ENCODE data around the gene CDHR5.
A peak's percentile ranks its signal among the peaks of the same experiment; 100 is the strongest.

The CDHR5 gene

DNA sequence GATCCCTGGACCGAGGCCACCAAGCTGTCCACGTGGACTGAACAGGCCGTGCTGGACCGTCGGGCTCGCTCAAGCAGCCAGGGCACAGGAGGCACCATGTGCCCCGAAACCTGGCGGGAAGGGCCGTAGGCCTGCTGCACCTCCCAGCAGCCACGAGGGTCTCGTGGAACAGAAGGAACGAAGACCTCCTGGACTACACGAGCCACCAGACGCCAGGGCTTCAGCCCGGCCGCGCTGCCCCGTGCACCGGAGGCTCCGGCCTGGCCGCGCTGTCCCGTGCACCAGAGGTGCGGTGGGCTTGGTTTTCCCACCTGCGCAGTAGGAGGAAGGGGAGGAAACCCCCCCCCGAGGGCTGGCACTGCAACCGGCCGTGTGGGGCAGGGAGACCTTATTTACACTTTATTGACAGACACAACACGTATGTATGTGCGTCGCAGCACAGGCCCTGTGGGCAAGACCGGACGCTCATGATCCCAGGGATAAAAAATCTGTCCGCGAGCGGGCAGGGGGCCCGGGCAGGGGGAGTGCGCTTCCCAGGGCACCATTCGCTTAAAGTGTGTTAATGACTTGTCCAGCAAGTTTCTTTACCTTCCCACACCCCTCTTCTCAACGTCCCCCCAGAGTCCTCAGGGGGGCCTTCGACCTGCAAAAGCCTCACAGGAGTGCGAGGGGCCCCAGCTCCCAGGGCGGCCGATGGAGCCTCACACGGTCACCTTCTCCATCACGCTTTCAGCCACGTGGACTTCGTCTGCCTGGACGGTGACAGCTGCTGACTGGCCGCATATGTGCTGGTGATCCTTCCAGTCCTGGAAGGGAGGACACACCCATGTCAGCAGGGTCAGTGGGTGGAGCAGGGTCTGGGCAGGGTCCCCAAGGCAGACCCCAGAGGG lies 19.3 kb upstream of the CDHR5 start:
- DNase-seq = no peak

DNA sequence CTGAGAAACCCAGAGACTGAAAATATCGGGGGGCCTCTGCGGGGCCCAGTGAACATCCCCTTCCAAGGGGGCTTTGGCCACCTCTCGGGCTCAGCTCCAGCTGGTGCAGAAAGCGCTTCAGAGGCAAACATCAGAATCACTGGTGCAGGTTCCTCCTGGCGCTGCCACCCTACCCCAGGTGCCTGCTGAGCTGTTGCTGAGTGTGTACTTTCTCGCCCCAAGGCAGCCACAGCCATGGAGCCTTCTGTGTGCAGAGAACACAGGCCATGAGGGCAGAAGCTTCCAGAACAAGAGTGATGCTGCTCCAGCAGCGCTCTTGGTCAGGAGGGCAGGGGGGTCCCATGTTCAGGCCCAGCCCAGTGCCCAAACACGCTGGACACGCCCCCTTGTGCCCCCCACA lies 18.6 kb upstream of the CDHR5 start:
- DNase-seq = no peak

DNA sequence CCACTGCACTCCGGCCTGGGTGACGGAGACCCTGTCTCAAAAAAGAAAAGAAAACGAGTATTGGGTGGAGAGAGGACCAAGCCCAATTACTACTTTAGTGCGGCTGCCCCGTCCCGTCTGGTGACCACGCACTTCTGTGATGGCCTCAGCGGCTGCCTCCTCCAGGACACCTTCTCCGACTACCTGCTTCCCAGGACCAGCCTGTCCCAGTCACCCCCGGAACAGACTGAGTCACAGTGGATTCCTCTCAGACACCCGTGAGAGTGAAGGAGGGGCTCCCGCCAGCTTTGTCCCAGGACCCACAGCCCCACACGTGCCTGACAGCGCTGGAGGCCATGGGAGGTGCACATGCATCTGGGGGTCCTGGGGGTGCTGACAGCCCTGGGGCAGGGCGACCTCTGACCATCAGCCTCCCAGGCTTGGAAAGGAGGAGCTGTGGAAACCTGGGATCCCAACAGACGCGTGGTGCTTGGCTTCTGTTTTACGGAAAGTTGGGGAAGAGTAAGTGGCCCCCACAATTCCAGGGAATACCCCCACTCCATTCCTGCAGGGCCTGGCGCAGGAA lies 17.1 kb upstream of the CDHR5 start:
- DNase-seq = no peak

DNA sequence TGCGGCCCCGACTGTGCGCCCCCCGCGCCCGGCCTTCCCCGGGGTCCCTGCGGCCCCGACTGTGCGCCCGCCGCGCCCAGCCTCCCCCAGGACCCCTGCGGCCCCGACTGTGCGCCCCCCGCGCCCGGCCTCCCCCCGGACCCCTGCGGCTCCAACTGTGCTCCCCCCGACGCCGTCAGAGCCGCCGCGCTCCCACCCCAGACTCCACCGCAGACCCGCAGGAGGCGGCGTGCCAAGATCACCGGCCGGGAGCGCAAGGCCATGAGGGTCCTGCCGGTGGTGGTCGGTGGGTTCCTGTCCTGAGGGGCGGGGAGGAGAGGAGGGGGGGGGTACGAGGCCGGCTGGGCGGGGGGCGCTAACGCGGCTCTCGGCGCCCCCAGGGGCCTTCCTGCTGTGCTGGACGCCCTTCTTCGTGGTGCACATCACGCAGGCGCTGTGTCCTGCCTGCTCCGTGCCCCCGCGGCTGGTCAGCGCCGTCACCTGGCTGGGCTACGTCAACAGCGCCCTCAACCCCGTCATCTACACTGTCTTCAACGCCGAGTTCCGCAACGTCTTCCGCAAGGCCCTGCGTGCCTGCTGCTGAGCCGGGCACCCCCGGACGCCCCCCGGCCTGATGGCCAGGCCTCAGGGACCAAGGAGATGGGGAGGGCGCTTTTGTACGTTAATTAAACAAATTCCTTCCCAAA lies 15.4 kb upstream of the CDHR5 start:
- DNase-seq = peak in 1 of 2 donors; percentile 3

DNA sequence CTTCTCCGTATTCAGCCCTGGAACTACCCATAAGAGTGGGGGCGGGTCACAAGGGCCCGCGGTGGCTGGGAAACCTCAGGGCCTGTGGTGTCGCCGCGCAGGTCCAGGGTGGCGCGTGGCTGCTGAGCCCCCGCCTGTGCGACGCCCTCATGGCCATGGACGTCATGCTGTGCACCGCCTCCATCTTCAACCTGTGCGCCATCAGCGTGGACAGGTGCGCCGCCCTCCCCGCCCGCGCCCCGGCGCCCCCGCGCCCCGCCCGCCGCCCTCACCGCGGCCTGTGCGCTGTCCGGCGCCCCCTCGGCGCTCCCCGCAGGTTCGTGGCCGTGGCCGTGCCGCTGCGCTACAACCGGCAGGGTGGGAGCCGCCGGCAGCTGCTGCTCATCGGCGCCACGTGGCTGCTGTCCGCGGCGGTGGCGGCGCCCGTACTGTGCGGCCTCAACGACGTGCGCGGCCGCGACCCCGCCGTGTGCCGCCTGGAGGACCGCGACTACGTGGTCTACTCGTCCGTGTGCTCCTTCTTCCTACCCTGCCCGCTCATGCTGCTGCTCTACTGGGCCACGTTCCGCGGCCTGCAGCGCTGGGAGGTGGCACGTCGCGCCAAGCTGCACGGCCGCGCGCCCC lies 14.7 kb upstream of the CDHR5 start:
- no peak for DNase-seq

DNA sequence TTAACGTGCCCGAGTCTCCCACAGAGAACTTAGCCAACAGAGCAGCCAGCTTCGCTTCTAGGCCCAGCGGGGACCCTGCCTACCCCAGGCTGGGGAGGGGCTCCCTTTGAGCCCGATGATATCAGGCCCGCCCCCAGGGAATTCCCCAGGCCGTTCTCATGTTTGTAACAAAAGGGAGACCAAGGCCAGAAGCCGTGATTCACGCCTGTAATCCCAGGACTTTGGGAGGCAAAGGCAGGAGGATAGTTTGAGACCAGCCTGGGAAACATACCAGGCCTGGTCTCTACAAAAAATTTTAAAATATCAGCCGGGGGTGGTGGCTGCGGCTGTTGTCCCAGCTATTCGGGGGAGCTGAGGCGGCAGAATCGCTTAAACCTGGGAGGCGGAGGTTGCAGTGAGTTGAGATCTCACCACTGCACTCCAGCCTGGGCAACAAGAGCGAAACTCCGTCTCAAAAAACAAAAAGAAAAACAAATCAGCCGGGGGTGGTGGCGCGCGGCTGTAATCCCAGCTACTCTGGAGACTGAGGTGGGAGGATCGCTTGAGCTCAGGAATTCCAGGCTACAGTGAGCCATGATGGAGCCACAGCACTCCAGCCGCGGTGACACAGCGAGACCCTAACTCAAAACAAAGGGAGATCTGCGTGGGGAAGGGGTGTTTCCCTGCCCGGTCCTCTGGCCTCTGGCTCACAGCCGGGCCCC lies 14.0 kb upstream of the CDHR5 start:
- DNase-seq = no peak

DNA sequence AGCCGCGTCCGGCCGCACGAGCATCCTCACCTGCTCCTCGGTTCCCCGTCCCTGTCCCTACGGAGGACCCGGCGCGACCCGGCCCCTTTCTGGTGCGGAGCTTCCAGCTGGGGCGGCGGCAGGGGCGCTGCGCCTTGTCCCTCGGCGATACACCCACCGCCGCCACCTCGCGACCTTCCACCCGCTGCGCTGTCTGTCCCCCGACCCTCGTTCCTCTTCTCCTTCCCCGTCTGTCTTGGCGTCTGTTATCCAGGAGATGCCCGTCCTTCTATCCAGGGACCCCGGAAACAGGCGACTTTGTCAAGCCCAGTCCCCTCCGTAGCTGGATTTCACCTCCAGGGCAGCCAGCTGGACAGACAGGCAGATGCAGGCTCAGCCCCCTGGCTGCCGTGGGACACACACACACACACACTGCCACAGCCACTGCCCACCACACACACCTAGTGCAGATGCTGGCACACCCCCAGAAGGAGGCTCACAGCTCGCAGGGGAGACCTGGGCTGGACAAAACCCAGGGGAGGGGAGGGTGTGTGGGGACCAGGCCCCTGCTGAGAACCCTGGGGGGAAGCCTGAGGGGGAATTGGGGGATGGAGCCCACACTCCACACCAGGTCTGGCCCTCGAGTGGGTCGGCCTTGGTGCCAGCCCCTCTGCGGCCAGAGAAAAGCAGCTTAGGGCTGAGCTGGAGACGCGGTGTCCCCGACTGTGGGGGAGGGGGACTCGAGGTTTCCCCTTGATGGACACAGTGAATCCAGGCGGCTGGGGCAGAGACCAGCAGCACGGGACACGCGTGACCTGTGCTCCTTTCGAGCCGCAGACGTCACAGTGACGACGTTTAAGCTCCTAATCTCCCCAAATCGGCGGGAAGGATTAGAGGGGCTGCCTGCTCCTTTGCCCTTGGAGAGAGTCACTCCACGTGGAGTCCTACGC lies 13.1 kb upstream of the CDHR5 start:
- no peak for DNase-seq

DNA sequence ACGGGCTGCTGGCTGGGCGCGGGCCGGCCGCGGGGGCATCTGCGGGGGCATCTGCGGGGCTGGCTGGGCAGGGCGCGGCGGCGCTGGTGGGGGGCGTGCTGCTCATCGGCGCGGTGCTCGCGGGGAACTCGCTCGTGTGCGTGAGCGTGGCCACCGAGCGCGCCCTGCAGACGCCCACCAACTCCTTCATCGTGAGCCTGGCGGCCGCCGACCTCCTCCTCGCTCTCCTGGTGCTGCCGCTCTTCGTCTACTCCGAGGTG lies 12.5 kb upstream of the CDHR5 start:
- DNase-seq = no peak

DNA sequence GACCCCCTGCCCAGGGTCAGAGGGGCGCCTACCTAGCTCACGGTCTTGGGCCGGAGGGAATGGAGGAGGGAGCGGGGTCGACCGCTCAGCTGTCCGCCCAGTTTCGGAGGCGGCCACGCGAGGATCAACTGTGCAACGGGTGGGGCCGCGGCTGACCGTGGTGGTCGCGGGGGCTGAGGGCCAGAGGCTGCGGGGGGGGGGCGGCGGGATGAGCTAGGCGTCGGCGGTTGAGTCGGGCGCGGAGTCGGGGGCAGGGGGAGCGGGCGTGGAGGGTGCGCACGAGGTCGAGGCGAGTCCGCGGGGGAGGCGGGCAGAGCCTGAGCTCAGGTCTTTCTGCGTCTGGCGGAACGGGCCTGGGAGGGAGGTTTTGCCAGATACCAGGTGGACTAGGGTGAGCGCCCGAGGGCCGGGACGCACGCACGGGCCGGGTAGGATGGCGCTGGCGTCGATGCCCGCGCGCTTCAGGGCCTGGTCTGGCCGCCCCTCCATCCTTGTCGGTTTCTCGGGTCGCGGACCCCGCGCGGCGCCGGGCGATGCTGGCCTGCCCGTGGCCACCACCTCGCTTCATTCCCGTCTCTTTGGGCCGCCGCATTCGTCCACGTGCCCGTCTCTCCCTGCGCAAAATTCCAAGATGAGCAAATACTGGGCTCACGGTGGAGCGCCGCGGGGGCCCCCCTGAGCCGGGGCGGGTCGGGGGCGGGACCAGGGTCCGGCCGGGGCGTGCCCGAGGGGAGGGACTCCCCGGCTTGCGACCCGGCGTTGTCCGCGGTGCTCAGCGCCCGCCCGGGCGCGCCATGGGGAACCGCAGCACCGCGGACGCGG lies 12.0 kb upstream of the CDHR5 start, which contains the start of gene DRD4:
TSS of gene DRD4 (plus strand) at position 759 of the 822 bp plus-strand sequence. CDS start at position 795, 36 bp downstream.
- peak; percentile 65 to 66 for DNase-seq

DNA sequence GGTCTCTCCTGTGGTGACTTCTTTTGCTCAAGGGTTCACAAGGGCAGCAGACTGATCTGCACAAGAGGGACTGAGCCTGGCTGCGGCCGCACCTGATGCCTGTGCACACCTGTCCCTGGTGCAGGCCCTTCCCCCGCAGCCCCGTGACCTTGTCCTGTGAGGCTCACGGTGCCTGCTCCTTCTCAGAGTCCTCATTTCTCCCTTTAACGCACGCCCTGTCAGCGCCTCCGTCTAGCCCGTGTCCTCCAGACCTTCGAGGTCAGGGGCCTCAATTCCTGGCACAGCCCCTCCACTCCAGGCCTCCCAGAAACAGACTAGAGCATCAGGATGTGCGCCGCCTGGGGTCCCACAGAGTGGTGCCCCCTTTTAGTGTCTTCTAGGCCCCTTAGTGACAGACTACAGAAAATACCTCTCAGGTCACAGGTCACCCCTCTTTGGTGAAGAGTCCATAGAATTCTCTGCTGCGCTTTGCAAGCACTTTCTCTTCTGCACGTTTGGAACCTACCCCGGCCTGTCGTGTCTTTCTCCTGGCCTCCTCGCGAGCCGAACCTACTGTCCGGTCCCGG lies 11.3 kb upstream of the CDHR5 start:
- DNase-seq = no peak

DNA sequence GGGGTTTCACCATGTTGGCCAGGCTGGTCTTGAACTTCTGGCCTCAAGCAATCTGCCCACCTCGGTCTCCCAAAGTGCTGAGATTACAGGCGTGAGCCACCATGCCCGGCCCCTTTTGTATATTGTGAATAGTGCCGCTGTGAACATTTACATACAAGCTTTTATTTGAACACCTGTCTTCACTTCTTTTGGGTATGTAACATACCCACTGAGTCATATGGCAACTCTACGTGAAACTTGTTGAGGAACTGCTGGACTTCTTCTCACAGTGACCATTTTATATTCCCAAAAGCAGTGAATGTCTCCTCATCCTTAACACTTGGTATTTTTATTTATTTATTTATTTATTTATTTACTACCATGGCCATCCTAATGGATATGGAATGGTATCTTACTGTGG lies 6.1 kb upstream of the CDHR5 start:
- no peak for DNase-seq

DNA sequence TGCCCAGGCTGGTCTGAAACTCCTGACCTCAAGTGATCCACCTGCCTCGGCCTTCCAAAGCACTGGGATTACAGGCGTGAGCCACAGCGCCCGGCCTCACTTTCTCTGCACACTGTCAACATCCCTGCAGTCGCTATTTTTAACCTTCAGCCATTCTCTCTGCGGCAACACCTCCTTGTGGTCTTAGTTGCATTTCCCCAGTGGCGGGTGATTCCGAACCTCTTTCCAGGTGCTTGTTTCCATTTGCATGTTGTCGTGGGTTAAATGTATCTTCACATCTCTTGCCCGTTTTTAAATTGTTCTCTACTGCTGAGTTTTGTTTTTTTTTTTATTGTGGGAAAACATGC lies 4.5 kb upstream of the CDHR5 start:
- no peak for DNase-seq

DNA sequence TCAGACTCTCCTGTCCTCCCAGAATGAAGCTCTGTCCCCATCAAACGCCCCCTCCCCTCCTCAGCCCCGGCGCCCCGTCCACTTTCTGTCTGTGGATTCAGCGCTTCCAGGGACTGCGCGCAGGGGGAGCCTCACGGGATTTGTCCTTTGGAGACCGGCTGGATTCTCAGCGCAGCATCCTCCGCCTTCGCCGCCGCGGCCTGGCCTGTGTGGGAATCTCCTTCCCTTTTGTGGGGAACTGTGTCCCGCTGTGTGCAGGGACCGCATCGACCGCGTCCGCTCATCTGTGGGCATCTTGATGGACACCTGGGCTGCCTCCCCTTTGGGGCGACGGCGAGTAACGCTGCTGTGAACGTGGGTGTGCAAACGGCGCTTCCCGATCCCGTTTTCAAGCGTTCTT lies 3.3 kb upstream of the CDHR5 start:
- DNase-seq = no peak

DNA sequence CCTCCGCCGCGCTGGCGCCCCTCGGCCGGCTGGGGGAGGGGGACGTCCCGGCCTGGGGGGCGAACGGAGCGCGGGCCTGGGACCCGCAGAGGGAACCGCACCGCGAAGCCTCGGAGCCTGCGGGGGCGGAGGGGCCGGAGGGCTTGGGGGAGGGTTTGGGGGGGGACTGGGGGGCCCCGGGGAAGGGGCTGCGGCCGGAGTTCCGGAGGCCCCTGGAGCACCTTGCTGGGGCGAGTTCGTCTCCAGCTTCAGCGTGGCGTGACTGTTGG lies 2.5 kb upstream of the CDHR5 start:
- DNase-seq = no peak

DNA sequence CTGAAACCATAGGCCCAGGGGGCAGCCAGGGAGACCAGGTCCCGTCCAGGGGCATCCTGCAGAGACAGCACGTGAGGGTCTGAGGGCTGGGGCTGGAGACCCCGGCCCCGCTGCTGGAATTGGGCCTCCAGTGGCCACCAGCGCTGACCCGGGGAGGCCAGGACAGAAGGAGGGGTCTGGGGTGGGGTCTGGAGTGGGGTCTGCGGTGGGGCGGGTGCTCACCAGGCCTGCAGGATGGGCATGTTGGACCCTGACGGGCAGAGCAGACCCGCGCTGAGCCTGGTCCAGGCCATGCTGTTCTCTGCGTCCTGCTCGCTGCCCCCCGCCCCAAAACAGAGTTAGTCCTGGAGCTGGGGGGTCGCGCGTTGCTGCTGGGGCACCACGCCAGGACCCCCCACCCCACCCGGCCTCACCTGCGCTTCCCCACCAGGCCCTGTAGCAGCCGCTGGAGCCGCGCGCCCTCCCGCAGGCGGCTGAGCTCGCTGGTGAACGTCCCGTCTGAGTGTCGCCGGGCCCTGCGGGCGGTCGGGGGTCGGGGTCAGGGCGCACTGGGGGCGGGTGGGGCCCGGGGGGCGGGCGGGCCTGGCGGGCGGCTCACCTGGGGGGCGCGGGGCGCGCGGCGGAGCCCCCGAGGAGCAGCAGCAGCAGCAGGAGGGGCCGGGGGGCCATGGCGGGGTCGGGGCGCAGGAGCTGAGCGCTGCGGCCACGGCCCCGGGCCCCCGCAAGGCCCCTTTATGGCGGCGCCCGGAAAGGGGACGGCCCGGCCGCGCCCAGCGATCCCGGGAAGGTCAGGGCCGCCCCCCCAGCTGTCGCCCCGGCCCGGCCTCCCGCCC lies 1.9 kb upstream of the CDHR5 start, which contains the start of gene SCT:
TSS of gene SCT (minus strand) at position 707 of the 833 bp plus-strand sequence. CDS start at position 669, 38 bp downstream.
- DNase-seq = no peak

DNA sequence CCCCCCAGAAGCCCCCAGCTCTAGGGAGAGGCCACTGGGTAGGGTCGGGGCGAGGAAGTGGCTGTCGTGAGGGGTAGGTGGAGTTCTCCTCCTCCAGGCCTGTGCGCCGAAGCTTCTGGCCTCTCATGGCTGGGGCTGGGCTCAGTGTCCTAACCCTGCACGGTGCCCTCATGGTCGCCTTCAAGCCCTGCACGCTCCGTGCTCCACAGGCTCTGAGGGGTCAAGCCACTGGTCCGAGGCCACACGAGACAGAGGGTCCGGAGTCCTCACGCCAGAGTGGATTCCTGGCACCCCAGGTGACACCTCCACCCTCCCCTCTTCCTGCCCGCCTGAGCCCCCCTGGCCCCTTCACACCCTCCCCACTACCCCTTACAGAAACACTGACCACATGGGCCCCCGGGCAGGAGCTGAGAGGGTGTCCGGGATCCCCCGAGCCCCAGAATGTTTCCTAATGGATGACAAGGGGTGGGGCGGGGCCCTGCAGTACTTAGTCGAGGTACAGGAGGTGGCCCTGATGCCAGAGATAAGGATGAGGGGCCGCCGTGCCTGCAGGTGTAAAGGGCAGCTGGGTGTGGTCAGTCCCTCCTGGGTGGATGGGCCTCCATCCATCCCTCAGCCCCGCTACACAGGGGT lies 997 bp upstream of the CDHR5 start:
- no peak for DNase-seq

DNA sequence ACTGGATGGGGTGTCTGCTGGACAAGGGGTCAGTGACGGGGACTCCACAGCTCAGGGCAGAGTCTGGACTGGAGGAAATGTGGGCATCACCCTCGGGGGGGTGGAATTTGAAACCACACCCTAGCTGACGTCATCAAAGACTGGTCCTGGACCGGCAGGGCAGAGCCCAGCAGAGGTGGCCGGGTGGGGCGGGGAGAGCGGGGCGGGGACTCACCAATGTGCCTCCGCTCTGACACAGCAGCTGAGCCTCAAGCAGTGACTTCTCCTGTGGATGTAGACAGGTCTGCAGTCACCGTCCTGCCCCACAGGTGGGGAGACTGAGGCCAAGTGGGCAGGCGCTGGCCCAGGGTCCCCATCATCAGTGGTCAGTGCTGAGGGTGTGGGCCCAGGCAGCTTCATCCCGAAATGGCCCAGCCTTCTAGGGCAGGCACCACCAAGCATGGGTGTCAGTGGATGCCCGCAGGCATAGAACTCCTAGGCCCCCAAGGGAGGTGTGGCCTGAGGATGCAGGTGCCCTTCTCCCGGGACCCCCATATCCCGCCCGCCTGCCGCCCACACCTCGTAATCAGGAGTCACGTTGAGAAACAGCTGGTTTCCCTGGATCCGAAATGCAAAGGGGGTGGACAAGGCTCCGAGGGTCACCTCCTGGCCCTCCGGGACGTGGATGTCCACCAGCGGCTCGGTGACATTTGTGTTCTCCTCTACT lies 603 bp downstream of the CDHR5 start:
- no peak for DNase-seq

DNA sequence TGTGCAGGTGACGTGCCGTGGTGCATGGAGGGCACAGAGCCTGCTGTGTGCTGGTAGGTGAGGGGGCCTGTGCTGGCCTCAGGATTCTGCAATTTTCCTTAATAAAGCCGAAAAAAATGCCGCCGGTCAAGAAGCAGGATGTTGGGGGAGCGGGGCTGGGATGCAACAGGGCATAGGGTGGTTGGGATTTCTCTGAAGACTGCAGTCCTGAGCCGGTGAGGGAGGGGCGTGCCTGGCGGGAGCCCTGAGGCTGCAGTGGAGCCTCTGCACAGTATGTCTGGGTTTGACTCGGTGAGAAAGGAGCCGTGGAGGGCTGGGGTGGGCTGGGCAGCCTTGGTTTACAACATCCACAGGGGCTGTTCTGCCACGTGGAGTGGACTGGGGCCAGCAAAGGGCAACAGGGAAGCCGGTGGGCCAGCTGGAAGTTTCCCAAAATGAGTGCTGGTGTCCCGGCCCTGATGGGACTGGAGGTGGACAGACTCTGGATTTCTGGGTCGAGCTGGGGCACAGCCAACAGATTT lies 1.3 kb downstream of the CDHR5 start:
- no peak for DNase-seq

DNA sequence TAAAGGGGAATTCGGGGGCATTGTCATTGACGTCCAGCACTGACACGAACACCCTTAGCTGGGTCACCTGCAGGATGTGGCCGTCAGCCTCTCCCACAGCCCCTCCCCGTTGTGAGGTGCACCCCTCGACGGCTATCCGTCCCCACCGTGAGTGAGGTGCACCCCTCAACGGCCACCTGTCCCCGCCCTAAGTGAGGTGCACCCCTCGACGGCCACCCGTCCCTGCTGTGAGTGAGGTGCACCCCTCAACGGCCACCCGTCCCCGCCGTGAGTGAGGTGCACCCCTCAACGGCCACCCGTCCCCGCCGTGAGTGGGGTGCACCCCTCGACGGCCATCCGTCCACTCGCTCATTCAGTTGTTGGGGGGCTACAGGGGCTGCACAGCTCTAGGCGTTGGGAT lies 2.9 kb downstream of the CDHR5 start:
- DNase-seq = no peak
